ENCODE data around the gene PRRT1.
"Not testable (repeated sequence)": the region's sequence is repeated elsewhere in the genome, so short reads cannot be mapped to it uniquely, and the experiment has no call there.

Gene PRRT1

DNA sequence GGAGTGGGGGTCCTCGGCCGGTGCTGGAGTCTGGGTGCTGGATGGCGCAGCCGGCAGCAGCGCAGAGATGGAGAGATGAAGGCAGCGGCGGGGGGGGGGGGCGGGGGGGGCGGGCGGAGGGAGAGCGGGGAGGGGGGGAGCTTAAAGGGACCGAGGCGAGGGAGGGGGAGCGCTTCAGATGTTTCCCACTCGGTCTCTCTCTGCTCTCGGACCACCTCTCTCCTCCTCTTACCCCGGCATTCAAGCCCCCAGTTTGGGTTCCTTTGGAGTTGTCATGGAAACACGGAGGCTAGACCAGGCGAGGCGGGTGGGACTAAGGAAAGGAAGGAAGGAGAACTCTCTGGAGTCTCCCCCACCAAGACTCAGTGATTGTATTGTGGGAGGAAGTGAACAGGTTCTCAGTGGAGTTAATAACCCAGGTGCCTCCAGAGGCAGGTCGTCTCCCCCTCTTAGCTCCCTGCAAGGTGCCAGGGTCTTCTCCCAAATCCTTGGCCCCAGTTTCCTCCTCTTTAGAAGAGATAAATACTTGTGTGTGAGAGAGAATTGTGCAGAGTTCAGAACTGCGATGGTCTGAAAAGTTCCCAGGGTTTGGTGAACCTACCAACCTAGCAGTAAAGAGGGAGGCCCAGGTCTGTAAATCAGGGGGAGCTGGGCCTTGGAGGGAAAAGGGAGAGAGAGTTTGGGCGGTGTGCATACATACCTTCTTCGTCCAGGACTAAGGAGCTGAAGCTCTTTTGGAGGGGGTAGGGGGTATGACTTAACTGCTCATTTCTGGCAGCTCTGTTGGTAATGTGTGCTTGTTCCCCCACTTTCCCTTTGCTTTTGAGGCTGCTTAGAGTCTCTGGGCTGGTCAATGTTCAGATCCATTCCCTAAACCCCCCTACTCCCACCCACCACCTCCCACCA, at the start of gene PRRT1:
Gene PRRT1, minus strand, starts transcription at position 77 of the 906 bp plus-strand sequence. CDS start 112 bp downstream, outside the sequence.
- DNase-seq (ENCODE audit: low spot score), result no peak

DNA sequence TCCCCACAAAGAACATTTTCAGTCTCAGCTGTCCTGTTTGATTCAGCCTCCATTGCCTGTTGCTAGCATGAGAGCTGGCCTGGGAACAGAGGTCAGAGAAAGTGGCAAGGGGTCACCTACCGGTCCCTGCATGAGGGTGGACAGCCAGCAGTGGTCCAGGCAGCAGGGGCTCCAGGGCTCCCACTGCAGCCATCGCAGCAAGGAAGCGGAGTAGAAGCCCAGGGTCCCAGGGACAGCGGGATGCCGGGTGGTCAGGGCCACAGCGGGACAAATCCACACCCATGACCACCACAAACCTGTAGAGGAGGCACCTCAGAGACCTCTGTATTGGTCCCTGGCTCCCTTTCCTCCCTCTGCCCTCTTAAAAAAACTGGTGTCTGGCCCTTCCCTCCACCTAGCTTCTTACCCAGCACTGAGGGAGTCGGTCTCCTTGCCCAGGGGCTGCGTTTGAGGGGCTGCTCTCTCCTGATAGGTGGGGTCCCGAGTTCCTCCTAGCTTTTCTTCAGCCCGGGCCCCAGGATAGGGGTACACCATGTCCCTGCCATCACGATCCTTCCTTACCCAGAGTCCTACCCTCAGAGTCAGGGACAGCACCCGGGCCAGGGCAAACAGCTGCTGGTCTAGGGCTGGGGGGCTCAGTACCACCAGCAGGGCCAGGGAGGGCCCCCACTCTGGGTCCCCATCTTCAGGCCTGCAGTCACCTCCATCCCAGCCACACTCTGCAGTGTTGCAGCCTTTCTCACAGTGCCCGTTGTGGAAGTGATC, 49.2 kb upstream of the PRRT1 start:
- no peak for DNase-seq (ENCODE audit: low spot score)

GRCh38 chr6:32198866-32199265, 47.1 kb upstream of the PRRT1 start:
- DNase-seq (ENCODE audit: low spot score), result no peak

GRCh38 chr6:32198345-32198696, 46.6 kb upstream of the PRRT1 start:
- no peak for DNase-seq (ENCODE audit: low spot score)

- DNase-seq (ENCODE audit: low spot score), result no peak
Observed at GRCh38 chr6:32196682-32197616, 45.2 kb upstream of the PRRT1 start.

DNA sequence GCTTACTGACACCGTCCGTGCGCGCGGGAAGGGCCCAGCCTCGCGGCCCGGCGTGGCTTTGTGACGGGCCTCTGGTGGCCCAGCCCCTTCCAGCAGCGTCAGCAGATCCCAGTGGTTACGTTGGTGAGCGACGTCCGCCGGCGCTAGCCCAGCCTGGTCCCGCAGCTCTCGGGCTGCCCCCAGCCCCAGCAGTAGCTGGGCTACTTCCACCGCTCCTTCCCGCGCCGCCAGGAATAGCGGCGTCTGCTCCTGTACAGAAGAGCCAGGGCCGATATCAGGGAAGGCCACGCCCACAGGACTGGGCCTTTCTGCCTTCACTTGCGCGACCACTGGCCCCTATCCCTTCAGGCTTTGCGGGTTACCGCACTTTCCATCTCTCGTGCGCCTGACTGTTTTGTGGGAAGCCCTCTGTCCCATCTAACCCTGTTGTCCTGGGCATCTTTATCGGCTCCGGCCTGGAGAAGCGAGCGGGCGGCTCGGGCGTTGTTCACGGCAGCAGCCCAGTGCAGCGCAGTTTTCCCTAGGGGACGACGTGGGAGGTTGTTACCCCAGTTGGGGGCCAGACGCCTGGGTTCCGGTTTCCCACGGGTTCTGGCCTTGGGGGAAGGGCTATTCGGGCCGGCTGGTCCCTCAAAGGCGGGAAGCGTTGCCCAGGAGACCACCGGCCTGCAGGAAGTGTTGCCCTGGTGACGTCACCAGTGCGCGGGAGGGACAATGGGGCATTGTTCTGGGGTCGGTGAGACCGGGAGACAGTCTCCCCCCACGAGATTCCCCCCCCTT, 44.4 kb upstream of the PRRT1 start:
- peak; percentile 82 for DNase-seq (ENCODE audit: low spot score)

DNA sequence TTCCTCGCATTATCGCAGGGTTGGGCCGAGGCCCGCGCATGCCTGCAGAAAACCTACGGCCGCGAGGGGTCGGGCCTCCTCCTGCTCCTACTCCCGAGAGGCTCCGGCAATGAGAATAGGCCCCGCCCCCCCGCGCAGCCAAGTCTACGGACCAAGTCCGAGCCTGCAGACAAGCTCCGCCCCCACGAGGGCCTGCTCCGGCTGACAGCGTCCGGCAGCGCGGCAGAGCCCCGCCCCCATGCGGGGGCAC, 43.8 kb upstream of the PRRT1 start:
- DNase-seq (ENCODE audit: low spot score), result peak; percentile 98

DNA sequence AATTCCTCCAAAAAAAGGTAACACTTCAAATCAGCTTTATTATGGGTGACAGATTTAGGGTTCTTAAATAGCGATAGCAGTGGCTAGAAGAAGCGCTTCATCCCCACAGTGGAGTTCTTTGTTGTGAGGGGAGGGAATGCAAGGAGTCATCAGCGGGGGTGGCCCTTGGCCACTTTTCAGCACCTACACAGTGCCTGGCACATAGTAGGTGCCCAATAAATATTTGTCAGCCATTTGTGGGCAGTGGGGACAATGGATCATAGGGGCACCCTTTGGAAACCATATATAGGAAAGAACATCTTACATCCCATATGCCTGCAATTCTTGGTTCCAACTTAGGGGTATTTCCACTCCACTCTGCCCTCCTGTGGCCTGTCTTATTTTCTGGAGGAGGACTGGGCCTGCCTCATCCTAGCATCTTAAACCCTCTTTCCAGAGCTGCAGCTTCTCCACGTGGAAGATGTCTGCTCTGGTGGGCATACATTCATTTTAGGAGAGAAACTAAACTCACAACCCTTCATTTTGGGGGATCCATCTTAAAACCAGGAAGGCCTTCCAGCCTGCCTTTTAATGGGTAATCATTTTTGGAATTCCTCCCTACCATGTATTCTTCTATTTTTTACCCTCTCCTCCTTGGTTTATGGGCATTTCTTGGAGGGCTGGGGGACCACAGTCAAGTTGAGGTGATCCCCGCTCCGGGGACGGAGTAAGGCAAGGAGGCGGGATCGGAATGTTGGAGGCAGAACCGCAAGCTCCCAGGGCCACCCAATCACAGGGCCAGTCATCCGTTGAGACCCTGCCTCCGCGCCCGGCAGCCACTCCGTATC, 43.3 kb upstream of the PRRT1 start:
- peak; percentile 59 for DNase-seq (ENCODE audit: low spot score)

GRCh38 chr6:32194388-32194787, 42.6 kb upstream of the PRRT1 start:
- no peak for DNase-seq (ENCODE audit: low spot score)

- DNase-seq (ENCODE audit: low spot score), result not testable (repeated sequence)
Observed at GRCh38 chr6:32193096-32193495, 41.4 kb upstream of the PRRT1 start.

DNA sequence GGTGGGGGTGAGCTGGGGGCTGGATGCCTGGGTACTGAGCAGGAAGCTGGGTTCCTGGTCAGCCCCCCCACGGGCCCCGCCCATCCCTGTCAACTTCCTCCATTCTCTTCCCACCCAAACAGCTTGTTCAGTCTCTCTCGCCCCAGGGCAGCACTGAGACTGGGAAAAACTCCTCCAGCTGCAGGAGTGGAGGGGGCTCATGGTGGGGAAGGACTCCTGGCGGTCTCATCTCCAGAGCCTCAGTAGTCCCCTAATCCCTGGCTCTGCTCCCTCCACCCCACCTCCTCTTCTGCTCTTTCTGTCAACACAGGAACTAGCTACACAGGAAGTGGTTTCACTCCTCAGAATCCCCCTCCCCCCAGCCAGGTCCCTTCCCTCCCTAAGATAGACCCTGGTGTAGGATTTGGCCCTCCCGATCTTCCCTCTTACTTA, 40.9 kb upstream of the PRRT1 start, which contains the start of gene GPSM3:
Gene GPSM3, minus strand, starts transcription at position 36 of the 432 bp plus-strand sequence. CDS start 130 bp downstream, outside the sequence.
- DNase-seq (ENCODE audit: low spot score), result no peak

GRCh38 chr6:32191696-32192607, 40.2 kb upstream of the PRRT1 start:
- no peak for DNase-seq (ENCODE audit: low spot score)

DNA sequence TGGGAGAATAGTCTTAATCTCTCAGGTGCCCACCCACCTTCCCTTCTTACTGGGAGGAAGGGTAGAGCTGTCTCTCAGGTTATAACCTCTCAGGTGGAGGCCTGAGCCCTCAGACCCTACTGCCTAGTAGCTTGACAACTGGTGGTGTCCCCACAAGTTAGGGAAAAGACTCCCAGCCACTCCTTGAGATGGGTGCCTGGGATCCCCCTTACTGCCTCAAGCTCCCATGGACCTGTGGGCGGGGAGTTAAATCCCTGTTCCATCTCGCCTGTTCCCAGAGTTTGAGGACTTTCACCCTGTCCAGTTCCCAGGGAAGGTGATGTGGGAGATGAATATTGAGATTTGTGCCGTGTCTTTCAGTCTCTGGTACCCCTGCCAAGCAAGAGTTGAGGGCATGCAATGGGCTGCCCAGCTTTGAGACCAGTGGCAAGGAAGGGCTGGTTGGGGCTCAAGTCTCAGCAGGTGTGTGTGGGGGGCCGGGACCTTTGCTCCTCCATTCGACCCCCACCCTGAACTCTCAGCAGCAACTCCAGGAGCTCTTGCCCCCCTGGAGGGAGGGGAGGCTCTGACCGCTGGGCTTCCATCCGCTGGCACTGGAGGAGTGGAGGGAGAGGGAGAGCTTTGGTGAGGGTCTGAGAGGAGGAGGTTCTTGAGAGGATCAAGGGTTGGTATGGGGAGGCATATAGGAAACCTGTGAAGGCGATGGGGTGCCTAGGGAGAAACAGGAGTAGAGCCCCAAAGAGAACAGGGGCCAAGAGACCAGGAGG, 39.4 kb upstream of the PRRT1 start:
- no peak for DNase-seq (ENCODE audit: low spot score)

DNA sequence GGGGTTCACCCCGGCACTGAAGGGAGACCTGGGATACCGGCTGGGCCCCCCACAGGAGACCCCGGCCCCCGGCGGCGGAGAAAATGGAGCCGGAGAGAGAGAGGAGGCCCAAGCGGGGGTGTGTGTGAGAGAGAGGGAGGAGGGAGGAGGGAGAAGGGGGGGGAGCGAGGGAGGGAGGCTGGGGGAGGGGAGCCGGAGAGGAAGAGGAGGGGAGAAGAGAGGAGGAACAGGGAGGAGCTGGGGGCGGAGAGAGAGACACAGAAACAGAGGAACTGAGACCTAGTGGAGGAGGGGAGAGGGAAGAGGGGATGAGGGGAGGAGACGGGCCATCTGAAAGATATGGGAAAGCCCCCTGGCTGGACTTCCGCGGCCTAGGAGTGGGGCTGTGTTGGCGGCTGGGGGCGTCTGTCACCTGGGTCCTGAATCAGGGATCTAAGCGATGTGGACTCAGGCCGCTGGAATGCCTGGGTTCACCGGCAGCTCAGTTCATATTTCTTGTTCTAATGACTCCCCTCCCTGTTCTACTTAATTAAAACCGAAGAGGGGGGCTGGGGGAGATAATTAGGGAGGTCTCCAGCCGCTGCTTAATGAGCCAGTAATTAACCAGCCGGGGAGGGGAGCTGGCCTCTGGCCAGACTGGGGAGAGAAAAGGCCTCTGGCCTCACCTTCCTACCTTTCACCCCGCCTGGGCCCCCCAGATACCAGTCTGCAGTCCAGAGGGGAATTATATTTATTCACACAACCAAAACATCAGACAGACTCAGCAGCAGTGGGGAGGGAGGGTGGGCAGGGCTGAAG, 38.5 kb upstream of the PRRT1 start, which contains the start of gene PBX2:
Gene PBX2, minus strand, starts transcription at position 149 of the 798 bp plus-strand sequence. CDS start 287 bp downstream, outside the sequence.
- DNase-seq (ENCODE audit: low spot score), result peak; percentile 73

GRCh38 chr6:32189742-32190053, 38.0 kb upstream of the PRRT1 start:
- no peak for DNase-seq (ENCODE audit: low spot score)

GRCh38 chr6:32189069-32189741, 37.5 kb upstream of the PRRT1 start:
- no peak for DNase-seq (ENCODE audit: low spot score)

GRCh38 chr6:32188381-32189068, 36.8 kb upstream of the PRRT1 start:
- no peak for DNase-seq (ENCODE audit: low spot score)

Data from hepatic stellate cell (primary cell).